ENCODE data around the gene B3GNT7. TPM values are rescaled to one million over a fixed set of nuclear protein-coding genes. Genes with fewer than 3 reads are reported as not detected.

B3GNT7 gene
- total and polyA plus RNA-seq, 4 donors = 0.74 to 1.7 (median 1.0) TPM

GRCh38 chr2:231347638-231348037, 47.9 kb upstream of the B3GNT7 start:
- WGBS = 94% methylated on average over 1 of the region's 1 CpG
- Histone ChIP-seq H3K36me3 (ENCODE audit: control insufficient read depth in 4 of 4, insufficient read depth in 3 of 4, low read depth in 1 of 4, low read length in 3 of 4) (no peaks in the 10 kb centered on the region), H3K27ac (ENCODE audit: low read depth in 1 of 2, low read length in 2 of 2) (no peak overlapping the region), H3K4me3 (ENCODE audit: low read depth in 1 of 3, low read length in 3 of 3) (no peak overlapping the region), H3K27me3 (ENCODE audit: control insufficient read depth in 4 of 4, insufficient read depth in 4 of 4, low read length in 3 of 4) (no peaks in the 10 kb centered on the region), H3K9me3 (ENCODE audit: control insufficient read depth in 4 of 4, low read length in 3 of 4) (no peaks in the 10 kb centered on the region), H3K9ac (ENCODE audit: low read depth in 1 of 2, low read length in 2 of 2) (no peak overlapping the region), H3K4me1 (ENCODE audit: control insufficient read depth in 4 of 4, insufficient read depth in 4 of 4, low read length in 3 of 4) (no peaks in the 10 kb centered on the region)
- TF ChIP-seq GABPA (IDR thresholded peaks at IDR 0.05 in 1 of 2, conservative IDR thresholded peaks at IDR 0.05 in 1 of 2) = no peak
- TF ChIP-seq NR2F2 (IDR thresholded peaks at IDR 0.05) = no peak
- no peak for TF ChIP-seq RAD21 (IDR thresholded peaks at IDR 0.05)
- no peak for TF ChIP-seq MAX (IDR thresholded peaks at IDR 0.05)
- no peak for TF ChIP-seq FOXA2 (IDR thresholded peaks at IDR 0.05)
- no peak for DNase-seq (ENCODE audit: low spot score)

- Histone ChIP-seq H3K27me3 (ENCODE audit: control insufficient read depth in 4 of 4, insufficient read depth in 4 of 4, low read length in 3 of 4) (no peaks in the 10 kb centered on the region), H3K36me3 (ENCODE audit: control insufficient read depth in 4 of 4, insufficient read depth in 3 of 4, low read depth in 1 of 4, low read length in 3 of 4) (no peaks in the 10 kb centered on the region), H3K27ac (ENCODE audit: low read depth in 1 of 2, low read length in 2 of 2) (no peak overlapping the region), H3K4me3 (ENCODE audit: low read depth in 1 of 3, low read length in 3 of 3) (no peak overlapping the region), H3K9ac (ENCODE audit: low read depth in 1 of 2, low read length in 2 of 2) (no peak overlapping the region), H3K4me1 (ENCODE audit: control insufficient read depth in 4 of 4, insufficient read depth in 4 of 4, low read length in 3 of 4) (no peaks in the 10 kb centered on the region), H3K9me3 (ENCODE audit: control insufficient read depth in 4 of 4, low read length in 3 of 4) (no peaks in the 10 kb centered on the region)
- TF ChIP-seq FOXA2 (IDR thresholded peaks at IDR 0.05) (no peak), TAF1 (conservative IDR thresholded peaks at IDR 0.05) (no peak), REST (IDR thresholded peaks at IDR 0.05) (no peak), FOXA1 (IDR thresholded peaks at IDR 0.05) (no peak), RXRA (IDR thresholded peaks at IDR 0.05) (no peak), GABPA (IDR thresholded peaks at IDR 0.05 in 1 of 2, conservative IDR thresholded peaks at IDR 0.05 in 1 of 2) (no peak), EGR1 (IDR thresholded peaks at IDR 0.05; ENCODE audit: low read depth in 2 of 2) (no peak), MAX (IDR thresholded peaks at IDR 0.05) (no peak), JUND (IDR thresholded peaks at IDR 0.05) (no peak), HNF4G (IDR thresholded peaks at IDR 0.05) (no peak), CTCF (IDR thresholded peaks at IDR 0.05; ENCODE audit: low read depth, low read length, missing input control) (no peak)
- WGBS = 81% methylated on average over 2 of the region's 2 CpGs
- no peak for DNase-seq (ENCODE audit: low spot score)
Observed at GRCh38 chr2:231348173-231348572, 47.3 kb upstream of the B3GNT7 start.

Data from liver (tissue), 9 donors.